Measurements from ENCODE around the gene POU4F1.

POU4F1 gene

GRCh38 chr13:78592584-78592983 is 10.8 kb downstream of the POU4F1 start:
- DNase-seq (ENCODE audit: low read depth), result no peak

GRCh38 chr13:78589206-78589605 is 14.1 kb downstream of the POU4F1 start:
- no peak for DNase-seq (ENCODE audit: low read depth)

GRCh38 chr13:78587395-78587794 is 16.0 kb downstream of the POU4F1 start:
- DNase-seq (ENCODE audit: low read depth), result no peak

- DNase-seq (ENCODE audit: low read depth), result no peak
Observed at GRCh38 chr13:78586706-78587105, 16.6 kb downstream of the POU4F1 start.

GRCh38 chr13:78576261-78576660 is 27.1 kb downstream of the POU4F1 start:
- DNase-seq (ENCODE audit: low read depth), result no peak

GRCh38 chr13:78572459-78572858 is 30.9 kb downstream of the POU4F1 start:
- DNase-seq (ENCODE audit: low read depth), result no peak

GRCh38 chr13:78569029-78569428 is 34.3 kb downstream of the POU4F1 start:
- DNase-seq (ENCODE audit: low read depth), result no peak

- DNase-seq (ENCODE audit: low read depth), result no peak
Observed at GRCh38 chr13:78566631-78567030, 36.7 kb downstream of the POU4F1 start.

GRCh38 chr13:78562237-78562889 is 41.0 kb downstream of the POU4F1 start:
- no peak for DNase-seq (ENCODE audit: low read depth)
